WTC11 (cell line): Measurements from ENCODE around the gene KRTAP2-3. TPM values are rescaled to one million over a fixed set of nuclear protein-coding genes. Genes with fewer than 3 reads are reported as not detected.

Source experiments
- ATAC-seq: fragments of 200-7000 bp; cut with Tn5 transposase; 2 replicates; pipeline ENCODE4 v1.10.0; 2021; ENCODE audit warnings: mild to moderate bottlenecking, moderate library complexity
- CTCF ChIA-PET: fragments of 300-600 bp; sonication (Branson Sonifier 250); formaldehyde crosslinking; loops from one replicate; lab custom pipeline; 2021; ENCODE audit warnings: antibody characterized with exemption; lab: Charles Lee
- POLR2A ChIA-PET: fragments of 350-600 bp; sonication (Branson Sonifier 250); formaldehyde crosslinking; loops from one replicate; lab custom pipeline; 2021; ENCODE audit warnings: antibody characterized with exemption; lab: Charles Lee
- DNase-seq: peaks from one replicate; pipeline ENCODE4 v3.0.0; 2021; ENCODE audit warnings: low spot score
- H3K27ac Mint-ChIP-seq: 2 replicates; pipeline ENCODE4 v1.8.0; 2021; ENCODE audit warnings: mixed read lengths
- H3K27me3 Mint-ChIP-seq: 2 replicates; pipeline ENCODE4 v1.8.0; 2021; ENCODE audit warnings: low read depth, mild to moderate bottlenecking, moderate library complexity, mixed read lengths
- H3K36me3 Mint-ChIP-seq: 2 replicates; pipeline ENCODE4 v1.8.0; 2021; ENCODE audit warnings: mixed read lengths
- H3K4me1 Mint-ChIP-seq: 2 replicates; pipeline ENCODE4 v1.8.0; 2022; ENCODE audit warnings: mixed read lengths
- H3K4me3 Mint-ChIP-seq: 2 replicates; pipeline ENCODE4 v1.8.0; 2021; ENCODE audit warnings: mild to moderate bottlenecking, moderate library complexity, mixed read lengths
- H3K9me3 Mint-ChIP-seq: 2 replicates; pipeline ENCODE4 v1.8.0; 2021; ENCODE audit warnings: mixed read lengths
- GABPB1 ChIP-seq: sonication (generic); formaldehyde crosslinking; IDR thresholded peaks from 2 replicates; pipeline ENCODE4 v1.8.1; 2023; ENCODE audit warnings: mild to moderate bottlenecking, missing genetic modification reagents
- HMGA2 ChIP-seq: fragments of 250-450 bp; sonication (Bioruptor Pico); IDR thresholded peaks from 2 replicates; pipeline ENCODE4 v1.4.0; 2021; ENCODE audit warnings: mild to moderate bottlenecking, moderate library complexity
- MAX ChIP-seq: sonication (generic); formaldehyde crosslinking; IDR thresholded peaks from 2 replicates; pipeline ENCODE4 v1.8.0; 2022; ENCODE audit warnings: mild to moderate bottlenecking, missing genetic modification reagents
- MLX ChIP-seq: sonication (generic); formaldehyde crosslinking; IDR thresholded peaks from 2 replicates; pipeline ENCODE4 v1.8.1; 2023; ENCODE audit warnings: mild to moderate bottlenecking, missing genetic modification reagents, moderate library complexity
- MXD4 ChIP-seq: fragments of 250-450 bp; sonication (Bioruptor Pico); IDR thresholded peaks from 2 replicates; pipeline ENCODE4 v1.8.0; 2021; ENCODE audit warnings: mild to moderate bottlenecking, moderate library complexity, borderline replicate concordance
- NFE2L1 ChIP-seq: sonication (generic); formaldehyde crosslinking; IDR thresholded peaks from 2 replicates; pipeline ENCODE4 v1.8.1; 2023; ENCODE audit warnings: missing genetic modification reagents
- NR1H2 ChIP-seq: sonication (generic); formaldehyde crosslinking; IDR thresholded peaks from 2 replicates; pipeline ENCODE4 v1.9.0; 2021; ENCODE audit warnings: mild to moderate bottlenecking, moderate library complexity, missing genetic modification reagents
- SMAD3 ChIP-seq: sonication (generic); formaldehyde crosslinking; IDR thresholded peaks from 2 replicates; pipeline ENCODE4 v1.8.0; 2022; ENCODE audit warnings: missing genetic modification reagents, mild to moderate bottlenecking, borderline replicate concordance
- SMAD4 ChIP-seq: sonication (generic); formaldehyde crosslinking; IDR thresholded peaks from 2 replicates; pipeline ENCODE4 v1.8.0; 2022; ENCODE audit warnings: mild to moderate bottlenecking, missing genetic modification reagents
- TEAD1 ChIP-seq: sonication (generic); formaldehyde crosslinking; IDR thresholded peaks from 2 replicates; pipeline ENCODE4 v1.8.0; 2022; ENCODE audit warnings: mild to moderate bottlenecking, missing genetic modification reagents
- ZNF671 ChIP-seq: fragments of 250-450 bp; sonication (Bioruptor Pico); IDR thresholded peaks from 2 replicates; pipeline ENCODE4 v1.8.0; 2021; ENCODE audit warnings: mild to moderate bottlenecking
- total RNA-seq: library from RNA; stranded (reverse); gene quantifications from 3 replicates; pipeline ENCODE4 v1.2.3, GENCODE V29; 2021
- TF ChIP-seq, protein P1 (sequence below): sonication (generic); formaldehyde crosslinking; conservative IDR thresholded peaks from 2 replicates; pipeline ENCODE4 v1.8.1; 2022; ENCODE audit warnings: mild to moderate bottlenecking, missing genetic modification reagents
- TF ChIP-seq, protein P2 (sequence below): fragments of 250-450 bp; sonication (Bioruptor Pico); conservative IDR thresholded peaks from 2 replicates; pipeline ENCODE4 v1.9.0; 2021; ENCODE audit warnings: mild to moderate bottlenecking
- TF ChIP-seq, protein P3 (sequence below): sonication (generic); formaldehyde crosslinking; IDR thresholded peaks from 2 replicates; pipeline ENCODE4 v1.8.1; 2022; ENCODE audit warnings: mild to moderate bottlenecking, moderate library complexity, missing genetic modification reagents

Gene KRTAP2-3
- total RNA-seq, 1 experiment from 2014 or later: not detected

DNA sequence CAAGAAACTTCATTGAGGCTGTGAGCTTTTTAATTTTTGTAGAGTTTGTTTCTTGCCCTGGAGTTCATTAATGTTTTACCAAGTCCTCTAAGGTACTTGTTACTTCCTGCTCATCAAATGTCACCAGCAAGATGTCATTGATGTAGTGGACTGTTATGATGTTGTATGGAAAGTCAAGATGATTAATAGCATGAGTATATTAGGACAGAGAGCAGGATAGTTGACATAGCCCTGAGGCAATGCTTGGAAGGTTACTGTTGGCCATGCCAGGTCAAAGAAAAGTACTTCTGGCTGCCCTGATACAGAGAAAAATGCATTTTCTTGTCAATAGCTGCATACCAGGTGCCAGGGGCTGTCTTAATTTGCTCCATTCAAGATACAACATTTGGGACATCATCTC, 39.6 kb downstream of the KRTAP2-3 start:
- CTCF ChIA-PET: no interaction called here

GRCh38 chr17:41019415-41019814, 40.5 kb downstream of the KRTAP2-3 start:
- no peak for TF ChIP-seq SMAD3 (CRISPR knock-in tag)
- TF ChIP-seq, all 79 proteins: peak for 0
- ATAC-seq (no peak), DNase-seq (no peak)
- CTCF ChIA-PET: no interaction called here
- Mint-ChIP-seq H3K27me3 (no peaks in the 10 kb centered on the region), H3K4me1 (no peaks in the 10 kb centered on the region), H3K4me3 (no peak overlapping the region), H3K27ac (no peak overlapping the region), H3K9me3 (peaks cover 13% of the 10 kb centered on the region), H3K36me3 (no peaks in the 10 kb centered on the region)
- POLR2A ChIA-PET: no interaction called here

More for the DNA sequence above, 39.6 kb downstream of the KRTAP2-3 start:
- no peak overlapping the region for H3K4me3 Mint-ChIP-seq
- POLR2A ChIA-PET: no interaction called here
- no peaks in the 10 kb centered on the region for H3K36me3 Mint-ChIP-seq
- H3K4me1 Mint-ChIP-seq: no peaks in the 10 kb centered on the region
- TF ChIP-seq MLX (CRISPR knock-in tag) (no peak), ZNF671 (CRISPR knock-in tag) (no peak), MAX (CRISPR knock-in tag) (no peak), NR1H2 (CRISPR knock-in tag) (no peak), MXD4 (CRISPR knock-in tag) (no peak), SMAD4 (CRISPR knock-in tag) (no peak), NFE2L1 (CRISPR knock-in tag) (no peak)
- TF ChIP-seq, protein P1, sequence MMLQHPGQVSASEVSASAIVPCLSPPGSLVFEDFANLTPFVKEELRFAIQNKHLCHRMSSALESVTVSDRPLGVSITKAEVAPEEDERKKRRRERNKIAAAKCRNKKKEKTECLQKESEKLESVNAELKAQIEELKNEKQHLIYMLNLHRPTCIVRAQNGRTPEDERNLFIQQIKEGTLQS (CRISPR knock-in tag): no peak
- TF ChIP-seq, protein P2, sequence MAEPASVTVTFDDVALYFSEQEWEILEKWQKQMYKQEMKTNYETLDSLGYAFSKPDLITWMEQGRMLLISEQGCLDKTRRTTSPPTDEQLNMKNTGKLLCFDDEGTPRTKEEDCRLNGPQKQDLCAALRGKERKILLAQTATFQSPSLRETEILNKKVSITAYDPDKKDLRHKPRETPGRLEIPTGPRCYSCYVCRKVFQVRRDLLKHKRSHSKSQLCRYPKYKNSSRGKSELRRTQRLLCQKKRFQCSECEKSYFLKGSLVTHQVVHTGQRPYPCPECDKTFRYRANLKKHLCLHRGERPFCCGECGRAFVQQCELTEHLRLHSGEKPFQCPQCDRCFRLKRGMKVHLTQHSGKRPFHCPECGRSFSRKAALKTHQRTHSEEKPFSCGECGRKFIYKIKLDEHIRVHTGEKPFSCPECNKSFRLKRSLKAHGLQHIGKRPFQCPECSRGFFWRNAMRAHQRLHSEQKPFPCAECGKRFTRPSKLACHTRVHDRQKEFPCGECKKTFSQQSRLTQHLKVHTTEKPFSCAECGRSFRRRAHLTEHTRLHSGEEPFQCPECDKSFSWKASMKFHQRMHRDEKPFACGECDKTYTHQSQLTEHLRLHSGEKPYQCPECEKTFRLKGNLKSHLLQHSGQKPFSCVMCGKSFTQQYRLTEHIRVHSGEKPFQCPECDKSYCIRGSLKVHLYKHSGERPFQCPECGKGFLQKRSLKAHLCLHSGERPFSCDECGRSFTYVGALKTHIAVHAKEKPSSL: no peak
- TF ChIP-seq, protein P3, sequence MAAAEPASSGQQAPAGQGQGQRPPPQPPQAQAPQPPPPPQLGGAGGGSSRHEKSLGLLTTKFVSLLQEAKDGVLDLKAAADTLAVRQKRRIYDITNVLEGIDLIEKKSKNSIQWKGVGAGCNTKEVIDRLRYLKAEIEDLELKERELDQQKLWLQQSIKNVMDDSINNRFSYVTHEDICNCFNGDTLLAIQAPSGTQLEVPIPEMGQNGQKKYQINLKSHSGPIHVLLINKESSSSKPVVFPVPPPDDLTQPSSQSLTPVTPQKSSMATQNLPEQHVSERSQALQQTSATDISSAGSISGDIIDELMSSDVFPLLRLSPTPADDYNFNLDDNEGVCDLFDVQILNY (CRISPR knock-in tag): no peak
- TF ChIP-seq, all 79 proteins: peak for 0
- H3K9me3 Mint-ChIP-seq: peaks cover 13% of the 10 kb centered on the region
- DNase-seq (no peak), ATAC-seq (no peak)
- H3K27ac Mint-ChIP-seq: no peak overlapping the region
- H3K27me3 Mint-ChIP-seq: no peaks in the 10 kb centered on the region

DNA sequence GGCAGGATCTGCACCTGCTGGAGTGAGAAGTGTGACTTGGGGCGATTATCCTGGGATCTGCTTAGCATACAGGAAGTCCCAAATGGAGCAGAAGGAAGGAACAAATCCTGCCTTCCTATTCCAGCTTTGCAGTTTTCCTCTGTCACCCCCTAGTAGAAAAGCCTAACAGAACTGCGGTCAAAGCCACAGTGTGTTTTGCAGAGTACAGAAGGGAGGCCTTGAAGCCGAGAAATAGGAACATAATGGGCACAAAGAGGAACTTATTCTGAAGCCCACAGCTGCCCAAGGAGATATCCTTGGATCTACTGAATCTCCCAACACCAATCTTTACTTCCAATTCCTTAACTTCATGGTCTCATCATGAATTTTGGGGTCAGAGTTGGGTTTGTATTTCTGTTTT, 41.4 kb downstream of the KRTAP2-3 start:
- CTCF ChIA-PET: interaction anchor here (1.0 kb wide), 1 partner anchor 644 kb away, joined by 3 read pairs; no protein-coding TSS in a partner anchor
- DNase-seq: no peak
- no peak overlapping the region for H3K4me3 Mint-ChIP-seq
- H3K27ac Mint-ChIP-seq: no peak overlapping the region
- POLR2A ChIA-PET: no interaction called here
- no peaks in the 10 kb centered on the region for H3K4me1 Mint-ChIP-seq
- no peaks in the 10 kb centered on the region for H3K27me3 Mint-ChIP-seq
- no peaks in the 10 kb centered on the region for H3K36me3 Mint-ChIP-seq
- H3K9me3 Mint-ChIP-seq: peaks cover 13% of the 10 kb centered on the region
- ATAC-seq: no peak
- TF ChIP-seq GABPB1 (CRISPR knock-in tag): no peak

DNA sequence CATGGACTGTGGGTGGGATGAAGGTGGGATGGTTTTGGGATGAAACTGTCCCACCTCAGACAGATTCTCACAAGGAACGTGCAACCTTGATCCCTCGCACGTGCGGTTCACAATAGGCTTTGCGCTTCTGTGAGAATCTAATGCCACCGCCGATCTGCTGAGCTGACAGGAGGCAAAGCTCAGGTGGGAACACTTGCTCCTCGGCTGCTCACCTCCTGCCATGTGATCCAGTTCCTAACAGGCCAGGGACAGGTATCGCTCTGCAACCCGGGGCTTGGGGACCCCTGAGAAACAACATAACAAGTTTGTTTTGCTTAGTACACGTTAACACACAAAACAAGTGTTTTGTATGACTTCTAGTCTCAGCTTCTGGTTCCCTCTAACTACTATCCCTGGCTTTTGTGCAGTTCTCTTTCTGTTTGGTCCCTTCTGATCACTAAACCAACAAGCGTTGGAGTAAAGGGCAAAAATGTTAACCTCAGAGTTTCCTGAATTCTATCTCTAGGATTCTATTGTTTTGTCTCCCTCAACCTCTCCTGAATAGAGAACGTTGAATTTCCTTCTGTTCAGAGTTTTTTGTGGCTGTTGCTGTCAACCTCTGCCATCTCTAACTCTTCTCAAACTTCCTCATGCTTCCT, 43.2 kb downstream of the KRTAP2-3 start:
- Mint-ChIP-seq H3K27ac (no peak overlapping the region), H3K36me3 (no peaks in the 10 kb centered on the region), H3K27me3 (no peaks in the 10 kb centered on the region), H3K4me1 (no peaks in the 10 kb centered on the region), H3K4me3 (no peak overlapping the region), H3K9me3 (peaks cover 7% of the 10 kb centered on the region)
- ChIA-PET POLR2A (no interaction called here), CTCF (no interaction called here)
- ATAC-seq (no peak), DNase-seq (no peak)
- no peak for TF ChIP-seq TEAD1 (CRISPR knock-in tag)
- TF ChIP-seq HMGA2: no peak
